CD4-positive, alpha-beta T cell (primary cell): ENCODE results near the gene LTB4R. TPM values are rescaled to one million over a fixed set of nuclear protein-coding genes. Genes with fewer than 3 reads are reported as not detected.

Experiments used
- ATAC-seq: fragments of 200-7000 bp; cut with Tn5 transposase; one replicate; pipeline ENCODE4 v1.10.0; 2022; ENCODE audit warnings: mild to moderate bottlenecking; ENCODE audit not compliant: poor library complexity
- CTCF ChIA-PET: fragments of 350-600 bp; sonication (Branson Sonifier 250); formaldehyde crosslinking; loops from one replicate; lab custom pipeline; 2021; ENCODE audit warnings: antibody characterized with exemption, inconsistent platforms; lab: Charles Lee
- POLR2A ChIA-PET: fragments of 350-600 bp; sonication (Branson Sonifier 250); formaldehyde crosslinking; loops from one replicate; lab custom pipeline; 2021; ENCODE audit warnings: antibody characterized with exemption, inconsistent platforms; lab: Charles Lee
- DNase-seq, 14 experiments: peaks; one replicate each; pipeline ENCODE4 v3.0.0-alpha.2; 2013 to 2020; ENCODE audit warnings: mixed read lengths in 2 of 14
- H3K27ac ChIP-seq, 2 donors: one replicate each; pipeline versions ENCODE4 v1.5.1 to v1.7.0; 2013; ENCODE audit warnings: low read length in 2 of 2, low read depth in 1 of 2, mild to moderate bottlenecking in 1 of 2
- H3K27me3 ChIP-seq, 2 experiments: 1 replicate in 1 of 2; 2 replicates in 1 of 2; pipeline versions ENCODE4 v1.6.1 to v1.7.0; 2013; ENCODE audit warnings: low read length in 2 of 2, control low read depth in 1 of 2, mild to moderate bottlenecking in 1 of 2, moderate library complexity in 1 of 2; ENCODE audit not compliant: insufficient read depth in 2 of 2, control insufficient read depth in 1 of 2
- H3K36me3 ChIP-seq: one replicate; pipeline ENCODE4 v1.6.1; 2013; ENCODE audit warnings: low read length, control low read depth; ENCODE audit not compliant: insufficient read depth
- H3K4me1 ChIP-seq: one replicate; pipeline ENCODE4 v1.6.1; 2013; ENCODE audit warnings: low read length, control low read depth; ENCODE audit not compliant: insufficient read depth
- H3K4me3 ChIP-seq: one replicate; pipeline ENCODE4 v1.5.1; 2013; ENCODE audit warnings: mild to moderate bottlenecking, low read length, moderate library complexity
- H3K9me3 ChIP-seq, 2 experiments: 1 replicate in 1 of 2; 2 replicates in 1 of 2; pipeline versions ENCODE4 v1.6.1 to v1.7.0; 2013; ENCODE audit warnings: low read length in 2 of 2, mild to moderate bottlenecking in 2 of 2, control low read depth in 1 of 2, moderate library complexity in 1 of 2; ENCODE audit not compliant: control insufficient read depth in 1 of 2, insufficient read depth in 1 of 2
- H3K27ac Mint-ChIP-seq: one replicate; pipeline ENCODE4 v1.8.0; 2020; ENCODE audit warnings: mixed read lengths
- H3K27me3 Mint-ChIP-seq: one replicate; pipeline ENCODE4 v1.8.0; 2021; ENCODE audit warnings: mixed read lengths
- H3K36me3 Mint-ChIP-seq: one replicate; pipeline ENCODE4 v1.8.0; 2021; ENCODE audit warnings: low read depth, mixed read lengths
- H3K4me1 Mint-ChIP-seq: one replicate; pipeline ENCODE4 v1.8.0; 2021; ENCODE audit warnings: low read depth, mixed read lengths
- H3K4me3 Mint-ChIP-seq: one replicate; pipeline ENCODE4 v1.8.0; 2020; ENCODE audit warnings: mild to moderate bottlenecking, mixed read lengths
- H3K9me3 Mint-ChIP-seq: one replicate; pipeline ENCODE4 v1.8.0; 2020; ENCODE audit warnings: mixed read lengths
- CTCF ChIP-seq: fragments of 200-600 bp; IDR thresholded peaks from one replicate; pipeline ENCODE4 v1.8.0; 2022; ENCODE audit warnings: antibody characterized with exemption, mild to moderate bottlenecking
- intact Hi-C, 2 experiments: fragments of 100-400 bp; cut with DNase I in 1 of 2; cut with micrococcal nuclease in 1 of 2; formaldehyde crosslinking; loops; one replicate each; pipeline versions ENCODE4 v1.15.1 to v1.9.0; 2023 to 2025; cut with DNase I, micrococcal nuclease
- total RNA-seq, 174 experiments: library from RNA in 2 of 174; stranded (reverse) in 2 of 174; gene quantifications; one replicate each; pipeline ENCODE4 v1.2.3 and lab custom pipeline; 2021 to 2026

The LTB4R gene
- total RNA-seq, 2 experiments from 2014 or later = 15.6 to 18.3 TPM

- Mint-ChIP-seq H3K27me3 (no peaks in the 10 kb centered on the region), H3K4me3 (peak overlapping the region; percentile 87), H3K9me3 (no peaks in the 10 kb centered on the region), H3K36me3 (peaks cover 34% of the 10 kb centered on the region), H3K4me1 (peaks cover 43% of the 10 kb centered on the region), H3K27ac (peak overlapping the region; percentile 97)
- peaks cover 28% of the 10 kb centered on the region for H3K36me3 ChIP-seq
- DNase-seq (no peak), ATAC-seq (no peak)
- no peaks in the 10 kb centered on the region for H3K9me3 ChIP-seq
- TF ChIP-seq CTCF = no peak
- POLR2A ChIA-PET = interaction anchor here (0.6 to 4.0 kb wide), 24 partner anchors 26 to 951 kb away, joined by 3 to 134 read pairs (median 7); partner anchors contain the start of genes CBLN3, CHMP4A, CIDEB and DCAF11
- peak overlapping the region; percentile 86 for H3K4me3 ChIP-seq
- no peaks in the 10 kb centered on the region for H3K27me3 ChIP-seq
- CTCF ChIA-PET = interaction anchor here (1.0 to 3.6 kb wide), 14 partner anchors 9 to 160 kb away, joined by 3 to 20 read pairs (median 8); partner anchors contain the start of genes CHMP4A, CIDEB, IRF9 and MDP1
- peak overlapping the region; percentile 92 to 95 for H3K27ac ChIP-seq
- intact Hi-C loops = loop anchor here (1.0 to 5.0 kb wide), 8 partner anchors 25 to 59 kb away; partner anchors contain the start of genes GMPR2 (in 2 of the 2), NEDD8 (in 2 of the 2), CHMP4A (in 1 of the 2) and LTB4R (in 1 of the 2)
- H3K4me1 ChIP-seq = peaks cover 43% of the 10 kb centered on the region
These were observed 39.5 kb upstream of the LTB4R start for GRCh38 chr14:24271834-24272263.

- no peak for TF ChIP-seq CTCF
- Mint-ChIP-seq H3K9me3 (no peaks in the 10 kb centered on the region), H3K4me3 (peak overlapping the region; percentile 87), H3K36me3 (peaks cover 28% of the 10 kb centered on the region), H3K27ac (peak overlapping the region; percentile 97), H3K4me1 (peaks cover 48% of the 10 kb centered on the region), H3K27me3 (no peaks in the 10 kb centered on the region)
- peak overlapping the region; percentile 92 to 95 for H3K27ac ChIP-seq
- ATAC-seq = no peak
- no peaks in the 10 kb centered on the region for H3K9me3 ChIP-seq
- H3K4me1 ChIP-seq = peaks cover 43% of the 10 kb centered on the region
- ChIA-PET CTCF (interaction anchor here (1.1 to 2.9 kb wide), 7 partner anchors 25 to 159 kb away, joined by 4 to 20 read pairs (median 11); partner anchors contain the start of genes IRF9, MDP1, PSME1 and TINF2), POLR2A (interaction anchor here (0.6 to 4.0 kb wide), 9 partner anchors 26 to 952 kb away, joined by 3 to 134 read pairs (median 15); partner anchors contain the start of genes CBLN3, IPO4, IRF9 and KHNYN)
- no peaks in the 10 kb centered on the region for H3K27me3 ChIP-seq
- H3K36me3 ChIP-seq = peaks cover 22% of the 10 kb centered on the region
- intact Hi-C loops = loop anchor here (1.0 to 5.0 kb wide), 3 partner anchors 25 to 40 kb away; partner anchors contain the start of genes GMPR2 (in 1 of the 2), LTB4R (in 1 of the 2), LTB4R2 (in 1 of the 2) and NEDD8 (in 1 of the 2)
- no peak overlapping the region for H3K4me3 ChIP-seq
- no peak for DNase-seq
These were observed 38.8 kb upstream of the LTB4R start for GRCh38 chr14:24272467-24272866.

GRCh38 chr14:24273422-24273998 lies 37.8 kb upstream of the LTB4R start:
- DNase-seq (no peak), ATAC-seq (no peak)
- Mint-ChIP-seq H3K27me3 (no peaks in the 10 kb centered on the region), H3K4me1 (peaks cover 54% of the 10 kb centered on the region), H3K27ac (peak overlapping the region; percentile 97), H3K4me3 (peak overlapping the region; percentile 65), H3K36me3 (peaks cover 23% of the 10 kb centered on the region), H3K9me3 (no peaks in the 10 kb centered on the region)
- no peak for TF ChIP-seq CTCF
- Histone ChIP-seq H3K4me3 (no peak overlapping the region), H3K27me3 (no peaks in the 10 kb centered on the region), H3K27ac (peak overlapping the region; percentile 37 to 54), H3K36me3 (peaks cover 12% of the 10 kb centered on the region), H3K9me3 (no peaks in the 10 kb centered on the region), H3K4me1 (peaks cover 52% of the 10 kb centered on the region)
- intact Hi-C loops = loop anchor here in 1 of 2 experiments (5.0 kb wide), 2 partner anchors 39 to 41 kb away; partner anchors contain the start of genes GMPR2, LTB4R, LTB4R2 and NEDD8
- CTCF ChIA-PET = interaction anchor here (1.0 to 1.5 kb wide), 4 partner anchors 23 to 165 kb away, joined by 3 to 8 read pairs (median 4); partner anchors contain the start of genes CIDEB and TINF2
- POLR2A ChIA-PET = interaction anchor here (0.8 to 1.7 kb wide), 8 partner anchors 26 to 193 kb away, joined by 3 to 19 read pairs (median 3); partner anchors contain the start of genes CBLN3, CHMP4A, CIDEB and DHRS1
